ENCODE measurements around the gene SPATA13.
A peak's percentile ranks its signal among the peaks of the same experiment; 100 is the strongest.

The SPATA13 gene

GRCh38 chr13:24232474-24232873 lies 72.0 kb downstream of the SPATA13 start:
- H3K4me3 ChIP-seq (ENCODE audit: low read depth, low read length) = no peak overlapping the region
- no peak for DNase-seq (ENCODE audit: low read depth)

- H3K4me3 ChIP-seq (ENCODE audit: low read depth, low read length) = peak overlapping the region; percentile 23
These were observed 72.9 kb downstream of the SPATA13 start for GRCh38 chr13:24233351-24233901.

GRCh38 chr13:24234200-24234915 lies 73.8 kb downstream of the SPATA13 start:
- H3K4me3 ChIP-seq (ENCODE audit: low read depth, low read length) = no peak overlapping the region
- no peak for DNase-seq (ENCODE audit: low read depth)

More at GRCh38 chr13:24233351-24233901, 72.9 kb downstream of the SPATA13 start:
- DNase-seq (ENCODE audit: low read depth) = no peak

GRCh38 chr13:24237356-24237755 lies 76.8 kb downstream of the SPATA13 start:
- DNase-seq (ENCODE audit: low read depth) = no peak
- no peak overlapping the region for H3K4me3 ChIP-seq (ENCODE audit: low read depth, low read length)

- no peak for DNase-seq (ENCODE audit: low read depth)
- no peak overlapping the region for H3K4me3 ChIP-seq (ENCODE audit: low read depth, low read length)
These were observed 80.8 kb downstream of the SPATA13 start for GRCh38 chr13:24241336-24241735.

- H3K4me3 ChIP-seq (ENCODE audit: low read depth, low read length) = no peak overlapping the region
- DNase-seq (ENCODE audit: low read depth) = no peak
These were observed 81.6 kb downstream of the SPATA13 start for GRCh38 chr13:24242100-24242499.

GRCh38 chr13:24243302-24243701 lies 82.8 kb downstream of the SPATA13 start:
- DNase-seq (ENCODE audit: low read depth) = no peak
- H3K4me3 ChIP-seq (ENCODE audit: low read depth, low read length) = no peak overlapping the region

GRCh38 chr13:24244802-24245201 lies 84.3 kb downstream of the SPATA13 start:
- DNase-seq (ENCODE audit: low read depth) = no peak

GRCh38 chr13:24247016-24247415 lies 86.5 kb downstream of the SPATA13 start:
- DNase-seq (ENCODE audit: low read depth) = no peak
- H3K4me3 ChIP-seq (ENCODE audit: low read depth, low read length) = no peak overlapping the region

More at GRCh38 chr13:24244802-24245201, 84.3 kb downstream of the SPATA13 start:
- no peak overlapping the region for H3K4me3 ChIP-seq (ENCODE audit: low read depth, low read length)

GRCh38 chr13:24249624-24250023 lies 89.1 kb downstream of the SPATA13 start:
- no peak for DNase-seq (ENCODE audit: low read depth)
- no peak overlapping the region for H3K4me3 ChIP-seq (ENCODE audit: low read depth, low read length)

GRCh38 chr13:24250376-24251057 lies 90.0 kb downstream of the SPATA13 start:
- no peak overlapping the region for H3K4me3 ChIP-seq (ENCODE audit: low read depth, low read length)

GRCh38 chr13:24251525-24251924 lies 91.0 kb downstream of the SPATA13 start:
- no peak for DNase-seq (ENCODE audit: low read depth)
- no peak overlapping the region for H3K4me3 ChIP-seq (ENCODE audit: low read depth, low read length)

More at GRCh38 chr13:24250376-24251057, 90.0 kb downstream of the SPATA13 start:
- DNase-seq (ENCODE audit: low read depth) = no peak

- H3K4me3 ChIP-seq (ENCODE audit: low read depth, low read length) = no peak overlapping the region
- no peak for DNase-seq (ENCODE audit: low read depth)
These were observed 91.6 kb downstream of the SPATA13 start for GRCh38 chr13:24252136-24252535.

GRCh38 chr13:24253520-24254145 lies 93.1 kb downstream of the SPATA13 start:
- no peak for DNase-seq (ENCODE audit: low read depth)
- no peak overlapping the region for H3K4me3 ChIP-seq (ENCODE audit: low read depth, low read length)

GRCh38 chr13:24254146-24254841 lies 93.8 kb downstream of the SPATA13 start:
- H3K4me3 ChIP-seq (ENCODE audit: low read depth, low read length) = no peak overlapping the region
- no peak for DNase-seq (ENCODE audit: low read depth)

GRCh38 chr13:24257497-24257896 lies 97.0 kb downstream of the SPATA13 start:
- no peak overlapping the region for H3K4me3 ChIP-seq (ENCODE audit: low read depth, low read length)
- no peak for DNase-seq (ENCODE audit: low read depth)

GRCh38 chr13:24261566-24261965 lies 101.0 kb downstream of the SPATA13 start:
- no peak overlapping the region for H3K4me3 ChIP-seq (ENCODE audit: low read depth, low read length)
- no peak for DNase-seq (ENCODE audit: low read depth)

GRCh38 chr13:24263632-24264031 lies 103.1 kb downstream of the SPATA13 start:
- no peak overlapping the region for H3K4me3 ChIP-seq (ENCODE audit: low read depth, low read length)
- no peak for DNase-seq (ENCODE audit: low read depth)

GRCh38 chr13:24264976-24265375 lies 104.5 kb downstream of the SPATA13 start:
- no peak overlapping the region for H3K4me3 ChIP-seq (ENCODE audit: low read depth, low read length)
- DNase-seq (ENCODE audit: low read depth) = no peak

GRCh38 chr13:24265453-24265852 lies 104.9 kb downstream of the SPATA13 start:
- H3K4me3 ChIP-seq (ENCODE audit: low read depth, low read length) = no peak overlapping the region
- no peak for DNase-seq (ENCODE audit: low read depth)

Data from skeletal muscle cell (primary cell).